ENCODE measurements around the gene RILP. TPM values are rescaled to one million over a fixed set of nuclear protein-coding genes. Genes with fewer than 3 reads are reported as not detected.

The RILP gene
- total and polyA plus RNA-seq, 8 donors, result 6.6 to 14.4 (median 8.1) TPM

DNA sequence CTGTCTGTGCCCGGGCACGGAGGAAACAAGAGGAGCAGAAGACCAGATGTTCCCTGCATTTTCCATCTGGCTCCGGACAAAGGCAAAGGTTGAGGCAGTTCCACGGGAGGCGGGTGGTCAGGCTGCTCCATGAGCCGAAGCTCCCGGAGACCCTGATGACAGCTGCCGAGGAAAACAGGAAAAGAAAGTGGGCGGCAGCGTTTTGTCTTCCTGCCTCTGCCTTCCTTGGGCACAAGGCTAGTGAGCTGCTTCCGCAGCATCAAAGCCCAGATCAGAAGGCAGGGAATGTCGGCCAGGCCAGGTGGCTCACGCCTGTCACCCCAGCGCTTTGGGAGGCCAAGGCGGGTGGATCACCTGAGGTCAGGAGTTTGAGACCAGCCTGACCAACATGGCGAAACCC is 37.3 kb downstream of the RILP start:
- H3K36me3 ChIP-seq, result no peaks in the 10 kb centered on the region
- H3K27ac ChIP-seq, result peak overlapping the region in 1 of 4 donors; percentile 8
- intact Hi-C loops (cut with DNase I), result no loop called here
- no peaks in the 10 kb centered on the region for H3K9me3 ChIP-seq
- TF ChIP-seq, protein P1, sequence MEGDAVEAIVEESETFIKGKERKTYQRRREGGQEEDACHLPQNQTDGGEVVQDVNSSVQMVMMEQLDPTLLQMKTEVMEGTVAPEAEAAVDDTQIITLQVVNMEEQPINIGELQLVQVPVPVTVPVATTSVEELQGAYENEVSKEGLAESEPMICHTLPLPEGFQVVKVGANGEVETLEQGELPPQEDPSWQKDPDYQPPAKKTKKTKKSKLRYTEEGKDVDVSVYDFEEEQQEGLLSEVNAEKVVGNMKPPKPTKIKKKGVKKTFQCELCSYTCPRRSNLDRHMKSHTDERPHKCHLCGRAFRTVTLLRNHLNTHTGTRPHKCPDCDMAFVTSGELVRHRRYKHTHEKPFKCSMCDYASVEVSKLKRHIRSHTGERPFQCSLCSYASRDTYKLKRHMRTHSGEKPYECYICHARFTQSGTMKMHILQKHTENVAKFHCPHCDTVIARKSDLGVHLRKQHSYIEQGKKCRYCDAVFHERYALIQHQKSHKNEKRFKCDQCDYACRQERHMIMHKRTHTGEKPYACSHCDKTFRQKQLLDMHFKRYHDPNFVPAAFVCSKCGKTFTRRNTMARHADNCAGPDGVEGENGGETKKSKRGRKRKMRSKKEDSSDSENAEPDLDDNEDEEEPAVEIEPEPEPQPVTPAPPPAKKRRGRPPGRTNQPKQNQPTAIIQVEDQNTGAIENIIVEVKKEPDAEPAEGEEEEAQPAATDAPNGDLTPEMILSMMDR (IDR thresholded peaks at IDR 0.05), result no peak
- FAIRE-seq, result no peak
- DNase-seq, result no peak
- ATAC-seq, result no peak
- WGBS, 2 donors, result 88 to 90% methylated on average over 16 of the region's 16 CpGs
- no peaks in the 10 kb centered on the region for H3K4me1 ChIP-seq
- no peaks in the 10 kb centered on the region for H3K27me3 ChIP-seq
- no peak overlapping the region for H3K4me3 ChIP-seq

DNA sequence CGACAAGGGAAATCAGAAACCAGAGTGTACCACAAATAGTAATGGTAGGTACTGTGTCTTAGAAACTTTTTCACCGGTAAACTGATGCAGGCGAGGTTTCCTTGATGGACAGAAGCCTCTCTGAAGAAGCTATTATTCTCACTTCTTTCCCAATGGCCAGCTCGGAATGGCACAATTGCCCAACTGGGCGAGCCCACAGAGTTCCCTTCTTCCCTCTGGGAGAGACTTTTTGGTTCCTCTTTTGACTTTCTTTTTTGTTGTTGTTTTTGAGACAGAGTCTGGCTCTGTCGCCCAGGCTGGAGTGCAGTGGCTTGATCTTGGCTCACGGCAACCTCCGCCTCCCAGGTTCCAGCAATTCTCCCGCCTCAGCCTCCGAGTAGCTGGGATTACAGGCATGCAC is 38.0 kb downstream of the RILP start:
- TF ChIP-seq, protein P1 (IDR thresholded peaks at IDR 0.05), result no peak
- peak in 2 of 4 donors; percentile 21 to 52 for ATAC-seq
- 90 to 92% methylated on average over 10 of the region's 10 CpGs for WGBS, 2 donors

DNA sequence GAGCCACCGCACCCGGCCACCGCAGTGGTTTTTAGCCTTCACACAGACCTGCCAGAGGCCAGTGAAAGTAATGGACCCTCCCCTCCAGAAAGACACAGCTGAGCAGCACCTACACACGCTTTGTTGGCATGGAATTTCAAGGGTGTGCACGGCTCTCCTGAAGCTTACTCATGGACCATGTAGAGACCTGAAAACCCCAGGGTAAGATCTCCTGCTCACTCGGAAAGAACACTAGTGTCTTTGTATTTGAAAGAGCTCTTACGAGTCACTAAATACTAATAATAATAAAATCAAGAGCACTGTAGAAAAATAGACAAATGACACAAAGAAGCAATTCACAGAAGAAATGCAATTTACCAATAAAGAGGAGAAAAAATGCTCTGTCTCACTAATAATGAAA is 41.0 kb downstream of the RILP start:
- TF ChIP-seq, protein P1 (IDR thresholded peaks at IDR 0.05), result no peak
- H3K4me3 ChIP-seq, result no peak overlapping the region
- no peak for ATAC-seq
- H3K27me3 ChIP-seq, result no peaks in the 10 kb centered on the region
- no peaks in the 10 kb centered on the region for H3K4me1 ChIP-seq
- no peaks in the 10 kb centered on the region for H3K36me3 ChIP-seq
- no peaks in the 10 kb centered on the region for H3K9me3 ChIP-seq
- DNase-seq, result no peak
- intact Hi-C loops (cut with DNase I), result no loop called here
- H3K27ac ChIP-seq, result no peak overlapping the region
- 91 to 97% methylated on average over 7 of the region's 7 CpGs for WGBS, 2 donors
- FAIRE-seq, result no peak

More for the DNA sequence above, 38.0 kb downstream of the RILP start:
- FAIRE-seq (no peak), DNase-seq (no peak)
- Histone ChIP-seq H3K9me3 (no peaks in the 10 kb centered on the region), H3K4me1 (no peaks in the 10 kb centered on the region), H3K27me3 (no peaks in the 10 kb centered on the region), H3K27ac (peak overlapping the region in 1 of 4 donors; percentile 8), H3K36me3 (no peaks in the 10 kb centered on the region), H3K4me3 (no peak overlapping the region)
- intact Hi-C loops (cut with DNase I), result no loop called here

DNA sequence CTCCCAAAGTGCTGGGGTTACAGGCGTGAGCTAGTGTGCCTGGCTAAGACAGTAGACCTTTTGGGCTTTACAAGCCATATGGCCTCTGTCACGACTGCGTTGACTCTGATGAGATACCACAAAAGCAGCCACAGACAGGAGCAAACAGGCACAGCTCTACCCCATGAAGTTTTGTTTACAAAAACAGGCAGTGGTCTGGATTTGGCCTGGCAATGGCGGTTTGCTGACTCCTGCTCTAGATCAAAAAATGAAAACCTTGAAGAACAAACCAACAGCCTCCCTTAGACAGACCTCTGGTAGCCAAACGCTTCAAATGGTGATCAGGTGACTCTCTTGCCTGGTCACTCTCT is 41.7 kb downstream of the RILP start:
- WGBS, 2 donors, result 89 to 91% methylated on average over 5 of the region's 5 CpGs
- no peaks in the 10 kb centered on the region for H3K9me3 ChIP-seq
- no peak overlapping the region for H3K4me3 ChIP-seq
- FAIRE-seq (no peak), DNase-seq (no peak), ATAC-seq (no peak)
- H3K27me3 ChIP-seq, result no peaks in the 10 kb centered on the region
- H3K27ac ChIP-seq, result peak overlapping the region in 1 of 4 donors; percentile 37
- H3K36me3 ChIP-seq, result no peaks in the 10 kb centered on the region
- TF ChIP-seq, protein P1 (IDR thresholded peaks at IDR 0.05), result no peak
- intact Hi-C loops (cut with DNase I), result no loop called here
- H3K4me1 ChIP-seq, result no peaks in the 10 kb centered on the region

DNA sequence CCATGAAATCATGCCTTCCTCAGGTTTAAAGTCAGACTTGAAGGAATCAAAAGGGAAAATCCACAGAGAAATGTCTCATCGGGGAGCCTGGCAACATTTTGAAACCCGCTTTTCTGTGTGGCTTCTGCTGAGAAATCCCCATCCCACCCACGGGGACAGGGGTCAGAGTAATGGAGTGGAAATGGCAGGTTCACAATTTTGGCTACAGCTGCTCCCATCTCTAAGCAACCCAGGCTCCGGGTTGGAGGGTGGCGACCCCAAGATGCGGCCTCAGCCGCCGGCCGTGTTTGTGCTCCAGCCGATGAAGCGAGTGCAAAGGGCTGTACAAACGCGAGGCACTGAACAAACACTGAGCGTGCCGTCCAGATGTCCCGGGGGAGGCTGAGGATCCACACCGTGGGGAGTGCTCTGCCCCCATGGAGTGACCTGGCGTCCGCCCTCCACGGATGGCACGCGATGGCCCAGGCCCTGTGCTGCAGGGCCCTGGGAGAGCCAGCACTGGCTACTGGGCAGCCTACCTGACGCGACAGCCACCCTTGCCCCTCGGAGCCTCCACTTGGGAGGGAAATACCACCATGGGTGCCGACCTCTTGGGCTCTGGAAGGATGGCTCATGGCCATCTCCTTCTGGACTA is 43.2 kb downstream of the RILP start:
- intact Hi-C loops (cut with DNase I), result no loop called here
- TF ChIP-seq, protein P1 (IDR thresholded peaks at IDR 0.05), result no peak
- Histone ChIP-seq H3K27ac (peak overlapping the region in 3 of 4 donors; percentile 22 to 47 (median 36)), H3K4me3 (no peak overlapping the region), H3K27me3 (no peaks in the 10 kb centered on the region), H3K9me3 (no peaks in the 10 kb centered on the region), H3K36me3 (no peaks in the 10 kb centered on the region), H3K4me1 (no peaks in the 10 kb centered on the region)
- FAIRE-seq (no peak), ATAC-seq (peak in 3 of 4 donors; percentile 15 to 78 (median 67)), DNase-seq (peak in 1 of 6 donors; percentile 20)
- WGBS, 2 donors, result 84 to 85% methylated on average over 26 of the region's 26 CpGs

Measured in pancreas (tissue), 10 donors.